Hematopoietic multipotent progenitor cell (in vitro differentiated cells): ENCODE results near the gene REN. TPM values are rescaled to one million over a fixed set of nuclear protein-coding genes. Genes with fewer than 3 reads are reported as not detected.
A peak's percentile ranks its signal among the peaks of the same experiment; 100 is the strongest.

Experiments
- DNase-seq, 3 donors: peaks; one replicate each; pipeline ENCODE4 v3.0.0-alpha.2; 2011 to 2015; ENCODE audit warnings: low read depth in 2 of 3, low spot score in 2 of 3
- total RNA-seq: library from RNA; depleted of rRNA; stranded (reverse); fragments of >200 nt; gene quantifications from one replicate; pipeline ENCODE4 v1.2.3, GENCODE V29; 2012

The REN gene
- 8.3 TPM for total RNA-seq

DNA sequence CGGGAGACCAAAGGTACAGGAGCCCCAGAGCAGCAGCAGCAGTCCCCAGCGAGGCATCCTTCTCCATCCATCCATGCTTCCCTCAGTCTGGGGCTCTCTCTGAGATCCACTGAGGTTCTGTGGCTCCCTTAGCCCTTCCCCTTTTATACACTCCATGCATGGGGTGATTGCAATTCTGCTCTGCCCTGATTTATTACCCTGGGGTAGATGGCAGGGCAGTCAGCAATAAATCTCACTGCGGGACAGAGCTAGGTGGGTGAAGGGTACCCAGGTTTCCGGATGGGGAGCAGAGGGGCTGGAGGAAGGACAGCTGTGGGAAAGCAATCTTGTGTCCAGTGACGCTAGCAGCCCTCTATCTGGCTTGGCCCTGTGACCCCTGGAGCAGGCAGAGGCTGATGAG lies at the start of gene REN:
REN (minus strand) TSS at position 119 of the 400 bp plus-strand sequence; CDS start at position 75, 44 bp downstream.
- peak in 1 of 3 donors; percentile 53 for DNase-seq

- DNase-seq, result peak; percentile 21 to 68 (median 47)
These were observed 47.8 kb upstream of the REN start, which contains the start of gene GOLT1A for GRCh38 chr1:204213668-204214662. Gene GOLT1A, minus strand, starts transcription at chr1:204213988. Its CDS starts 82 bp downstream, at chr1:204213906.

DNA sequence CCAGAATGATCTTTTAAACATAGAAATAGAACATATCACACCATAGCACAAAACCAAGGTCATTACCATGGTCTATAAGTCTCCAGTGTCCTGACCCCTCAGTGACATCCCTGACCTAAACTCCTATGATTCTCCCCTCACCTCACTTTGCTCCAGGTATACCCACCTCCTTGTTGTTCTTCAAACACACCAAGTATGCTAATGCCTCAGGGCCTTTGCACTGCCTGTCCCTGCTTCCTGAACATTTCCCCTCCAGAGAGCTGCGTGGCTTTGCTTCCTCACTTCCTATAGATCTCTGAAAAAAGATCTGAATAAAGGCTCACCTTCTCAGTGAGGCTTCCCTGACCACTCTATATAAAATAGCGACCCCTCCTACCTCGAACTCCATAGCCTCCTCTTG lies 46.6 kb upstream of the REN start:
- DNase-seq, result no peak

- DNase-seq, result no peak
These were observed 44.9 kb upstream of the REN start for GRCh38 chr1:204211046-204211445.

GRCh38 chr1:204207136-204207616 lies 41.0 kb upstream of the REN start:
- DNase-seq, result peak; percentile 34 to 64 (median 54)

DNA sequence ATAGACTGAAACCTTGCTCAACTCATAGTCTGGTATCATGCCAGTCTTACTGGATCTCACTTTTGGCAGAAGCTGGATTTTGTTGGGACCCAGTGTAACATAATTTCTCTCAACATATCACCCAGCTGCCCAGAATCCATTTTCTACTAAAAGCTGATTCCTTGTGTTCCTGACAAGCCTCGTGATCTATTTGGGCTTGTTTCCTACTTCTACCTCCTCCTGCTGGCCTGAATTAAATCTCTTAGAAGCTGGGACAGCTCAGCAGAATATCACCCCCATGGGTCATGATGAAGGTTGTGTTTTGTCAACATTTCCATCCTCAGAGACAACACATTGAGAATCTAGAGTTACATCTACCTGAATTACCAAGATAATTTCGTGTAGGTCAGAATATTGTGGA lies 40.0 kb upstream of the REN start:
- DNase-seq, result no peak

- no peak for DNase-seq
These were observed 39.3 kb upstream of the REN start for GRCh38 chr1:204205486-204205885.

- no peak for DNase-seq
These were observed 38.8 kb upstream of the REN start for GRCh38 chr1:204204944-204205343.

GRCh38 chr1:204203206-204203767 lies 37.1 kb upstream of the REN start:
- DNase-seq, result no peak

DNA sequence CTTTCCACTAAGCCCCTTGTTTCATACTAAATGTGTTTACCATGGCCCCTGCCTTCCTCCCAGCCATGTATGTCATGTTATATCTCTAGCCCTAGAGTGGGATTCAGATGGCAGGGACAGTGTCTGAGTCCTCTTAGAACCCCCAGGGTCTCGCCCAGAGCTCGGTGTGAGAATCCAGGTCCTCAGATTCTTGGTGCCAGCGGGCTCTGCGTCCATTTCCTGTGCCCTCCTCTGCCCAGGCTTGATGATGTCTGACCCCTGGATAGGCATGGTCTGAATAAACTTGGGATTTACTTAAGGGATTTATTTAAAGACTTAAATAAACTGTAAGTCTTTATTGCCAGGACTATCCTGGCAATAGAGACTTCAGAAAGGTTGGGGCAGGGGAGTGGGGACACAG lies 36.3 kb upstream of the REN start:
- DNase-seq, result no peak

GRCh38 chr1:204201348-204202040 lies 35.4 kb upstream of the REN start:
- no peak for DNase-seq

- DNase-seq, result no peak
These were observed 33.4 kb upstream of the REN start for GRCh38 chr1:204199579-204199978.

DNA sequence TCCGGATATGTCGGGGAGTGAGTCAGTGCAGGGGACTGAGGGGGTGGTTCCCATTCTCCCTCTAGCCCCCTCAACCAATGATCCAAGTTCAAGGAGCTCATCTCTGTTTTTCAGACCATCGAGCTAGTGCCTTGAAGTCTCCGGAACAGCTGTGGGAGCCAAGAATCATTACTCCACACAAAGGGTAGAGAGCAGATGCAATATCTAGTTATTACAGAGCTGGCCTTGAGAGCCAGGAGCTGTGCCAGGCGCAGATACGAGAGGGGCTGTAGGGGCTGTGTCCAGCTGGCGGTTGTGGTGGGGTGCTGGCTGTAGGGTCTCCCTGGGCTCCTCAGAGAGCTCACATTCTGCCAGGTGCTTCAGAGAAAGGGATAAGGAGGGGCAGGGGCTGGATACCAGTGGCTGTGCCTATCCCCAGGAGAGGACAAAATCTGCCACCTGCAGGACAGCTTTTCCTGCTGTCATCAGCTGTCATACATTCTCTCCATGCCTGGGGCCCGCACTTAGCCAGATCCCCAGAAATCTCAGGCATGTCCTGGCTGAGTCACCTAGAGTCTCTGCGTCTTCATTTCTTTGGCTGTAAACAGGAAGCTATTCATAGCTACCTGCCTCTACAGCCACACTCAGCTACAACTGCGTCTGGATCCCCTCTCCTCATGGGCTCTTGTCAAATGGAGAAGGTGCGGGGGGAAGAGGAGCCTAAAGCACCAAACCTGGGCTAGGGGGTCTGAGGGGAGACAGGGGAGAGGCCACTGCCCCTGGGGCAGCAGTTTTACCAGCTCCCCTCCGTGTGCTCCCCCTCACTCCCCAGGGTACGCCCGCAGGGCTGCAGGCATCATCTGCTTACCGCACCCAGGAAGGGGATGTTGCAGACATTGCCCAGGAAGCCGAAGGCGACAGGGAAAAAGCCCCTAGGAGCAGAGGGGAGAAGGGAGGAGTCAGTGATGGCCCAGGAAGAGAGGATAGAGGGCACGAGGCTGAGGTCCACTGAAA lies 32.5 kb upstream of the REN start:
- DNase-seq, result no peak

DNA sequence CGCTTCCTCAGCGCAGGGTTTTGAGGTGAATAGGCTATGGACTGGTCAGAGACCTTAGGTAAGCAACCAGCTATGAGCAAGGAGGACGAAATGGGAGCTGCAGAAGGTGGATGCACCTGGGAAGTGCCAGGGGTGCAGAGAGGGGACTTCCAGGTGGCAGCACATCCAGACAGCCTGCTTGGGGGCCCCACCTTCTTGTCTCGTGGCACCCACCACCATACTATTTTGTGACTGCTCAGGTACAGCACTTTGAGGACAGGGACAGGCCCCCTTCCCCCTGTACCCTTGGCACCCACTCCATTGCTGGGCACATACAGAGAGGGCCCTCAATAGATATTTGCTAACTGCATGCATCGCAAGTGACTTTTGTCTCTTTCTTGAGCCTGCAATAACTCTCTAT lies 30.9 kb upstream of the REN start:
- DNase-seq, result no peak

GRCh38 chr1:204196068-204196795 lies 30.1 kb upstream of the REN start, which contains the start of gene KISS1:
Gene KISS1, minus strand, starts transcription at chr1:204196491. Its CDS starts 3,615 bp downstream, at chr1:204192876.
- DNase-seq, result no peak

DNA sequence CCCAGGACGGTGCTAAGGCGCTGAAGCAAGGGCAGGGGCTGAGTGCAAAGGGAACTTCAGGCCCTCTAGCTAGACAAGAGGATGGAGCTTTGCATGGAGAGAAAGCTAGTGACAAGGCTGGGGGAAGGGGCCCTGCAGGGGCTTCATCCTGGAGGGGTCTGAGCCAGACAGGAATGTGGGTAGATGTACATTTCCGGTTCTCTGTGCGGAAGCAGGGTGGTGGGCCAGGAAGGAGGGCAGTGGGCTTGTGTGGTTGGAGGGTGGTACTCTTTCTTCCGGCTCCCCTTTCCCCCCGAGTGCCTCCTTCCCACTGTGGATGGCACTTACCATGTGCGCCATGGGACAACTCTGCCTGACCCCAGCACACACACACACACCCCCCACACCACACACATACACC lies 28.6 kb upstream of the REN start:
- no peak for DNase-seq

GRCh38 chr1:204194080-204194479 lies 27.9 kb upstream of the REN start:
- no peak for DNase-seq

DNA sequence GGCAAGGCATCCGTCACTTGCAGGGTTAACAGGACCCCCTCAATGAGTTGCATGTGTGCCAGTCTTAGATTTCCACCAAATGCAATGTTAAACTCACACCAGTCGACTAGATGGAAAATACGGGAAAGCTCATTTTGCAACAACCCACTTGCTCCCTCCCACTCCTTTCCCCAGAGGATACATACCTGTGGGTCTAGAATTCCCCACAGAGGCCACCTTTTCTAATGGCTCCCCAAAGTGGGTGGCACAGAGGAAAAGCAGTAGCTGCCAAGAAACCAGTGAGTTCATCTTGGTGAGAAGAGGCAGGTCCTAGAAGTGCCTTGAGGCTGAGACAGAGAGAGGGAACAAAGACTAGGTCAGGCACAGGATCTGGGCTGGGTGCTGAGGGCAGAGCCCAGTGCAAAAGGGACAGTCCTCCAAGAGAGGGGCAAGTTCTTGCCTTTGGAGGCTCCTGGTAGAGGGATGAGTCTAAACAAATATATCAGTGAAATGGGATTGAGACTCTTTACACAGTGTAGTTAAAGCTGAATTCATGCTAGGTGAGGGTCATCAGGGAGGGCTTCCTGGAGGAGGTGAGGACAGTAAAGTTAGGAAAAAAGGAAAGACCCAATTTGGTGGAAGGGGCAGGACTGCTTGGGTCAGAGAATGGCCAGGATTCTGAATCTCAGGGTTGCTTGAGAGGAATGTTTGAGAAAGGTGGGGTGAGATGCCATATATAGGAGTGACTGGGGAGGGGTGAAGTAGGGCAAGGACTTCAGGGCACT lies 26.6 kb upstream of the REN start:
- DNase-seq, result no peak
